HG02588 (cell line): ENCODE results near the gene EFCAB10.
"Not testable (repeated sequence)": the region's sequence is repeated elsewhere in the genome, so short reads cannot be mapped to it uniquely, and the experiment has no call there.

Experiments
- ATAC-seq: cut with Tn5 transposase; IDR thresholded peaks from one replicate; pipeline ENCODE4 v1.9.1; 2021; ENCODE audit warnings: mild to moderate bottlenecking, moderate library complexity; ENCODE audit not compliant: unreplicated experiment

The EFCAB10 gene

DNA sequence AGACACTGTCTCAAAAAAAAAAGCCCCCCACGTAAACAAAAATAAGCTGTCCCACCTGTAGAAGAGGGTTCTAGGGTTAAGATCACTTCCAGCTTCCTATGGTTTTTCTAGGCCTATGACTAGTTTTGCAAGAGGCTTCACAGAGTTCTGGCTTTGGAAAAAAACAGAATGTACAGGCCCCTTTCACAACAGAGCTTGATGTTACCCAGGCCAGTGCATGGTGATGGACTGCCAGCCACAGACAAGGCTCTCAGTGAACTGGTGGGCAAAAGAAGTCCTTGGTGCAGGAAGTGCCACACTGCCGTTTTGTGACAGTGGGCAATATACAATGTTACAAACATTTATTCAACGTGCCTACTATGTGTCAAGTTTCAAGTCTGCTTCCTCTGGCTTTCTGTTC lies 18.3 kb upstream of the EFCAB10 start:
- no peak for ATAC-seq

DNA sequence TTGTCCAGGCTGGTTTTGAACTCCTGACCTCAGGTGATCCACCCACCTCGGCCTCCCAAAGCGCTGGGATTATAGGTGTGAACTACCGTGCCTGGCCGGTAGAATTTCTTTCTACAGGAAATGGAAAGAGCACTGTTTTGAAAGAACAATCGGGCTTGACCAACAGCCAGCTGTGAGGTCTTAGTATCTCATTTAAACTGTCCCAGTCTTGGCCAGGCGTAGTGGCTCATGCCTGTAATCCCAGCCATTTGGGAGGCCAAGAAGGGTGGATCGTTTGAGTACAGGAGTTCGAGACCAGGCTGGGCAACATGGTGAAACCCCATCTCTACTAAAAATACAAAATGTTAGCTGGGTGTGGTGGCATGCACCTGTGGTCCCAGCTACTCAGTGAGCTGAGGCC lies 17.8 kb upstream of the EFCAB10 start:
- ATAC-seq, result not testable (repeated sequence)

DNA sequence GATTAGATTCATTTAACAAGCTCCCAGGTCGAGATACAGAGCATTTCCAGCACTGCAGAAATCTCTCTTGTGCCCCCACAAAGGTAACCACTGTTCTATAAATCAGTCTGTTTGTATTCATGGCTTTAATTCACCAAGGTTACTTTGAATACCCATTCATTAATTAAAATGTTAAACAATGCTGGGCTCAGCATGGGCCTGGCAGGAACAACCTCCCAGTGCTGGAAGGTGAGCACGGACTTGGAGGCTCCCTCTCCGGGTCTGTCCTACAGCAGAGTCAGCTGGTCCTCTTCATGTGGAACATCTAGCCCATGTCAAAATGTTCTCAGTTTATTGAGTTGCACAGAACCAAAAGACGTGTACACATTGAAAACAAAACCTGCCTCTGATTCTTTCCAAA lies 15.6 kb upstream of the EFCAB10 start:
- no peak for ATAC-seq

DNA sequence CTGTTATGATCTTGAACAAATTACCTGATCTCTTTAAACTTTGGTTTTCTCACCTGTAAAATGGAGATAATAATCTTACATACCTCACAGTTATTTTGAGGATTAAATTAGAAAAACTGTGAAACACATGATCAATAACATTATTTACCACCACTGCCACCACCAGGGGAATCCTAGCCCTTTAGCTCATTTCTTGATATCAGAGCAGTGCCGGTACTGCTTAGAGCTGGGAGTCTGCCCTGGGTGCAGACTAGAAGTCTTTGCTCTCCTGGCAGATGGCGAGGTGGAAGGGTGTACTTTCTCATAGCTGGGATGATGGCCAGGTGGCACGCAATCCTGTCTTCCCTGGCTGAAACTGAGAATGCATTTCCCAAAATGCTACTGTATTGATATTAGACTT lies 12.7 kb upstream of the EFCAB10 start:
- no peak for ATAC-seq

DNA sequence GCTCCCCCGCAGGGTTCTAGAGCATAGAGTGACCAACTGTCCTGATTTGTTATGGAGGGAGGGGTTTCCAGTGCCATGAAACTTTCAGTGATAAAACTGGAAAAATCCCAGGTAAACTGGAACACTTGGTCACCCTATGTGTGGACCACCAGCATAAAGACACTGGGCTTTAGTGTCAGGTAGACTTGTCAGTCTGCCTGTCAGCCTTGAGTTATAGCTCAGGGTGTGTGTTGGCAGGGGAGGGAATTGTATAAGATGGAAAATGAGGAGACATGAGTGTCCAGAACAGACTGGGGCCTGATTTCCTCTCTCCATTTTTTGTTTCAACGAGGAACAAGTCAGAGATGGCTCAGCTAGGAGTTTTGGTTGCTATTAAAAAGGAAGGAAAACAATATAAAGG lies 10.2 kb upstream of the EFCAB10 start:
- no peak for ATAC-seq

DNA sequence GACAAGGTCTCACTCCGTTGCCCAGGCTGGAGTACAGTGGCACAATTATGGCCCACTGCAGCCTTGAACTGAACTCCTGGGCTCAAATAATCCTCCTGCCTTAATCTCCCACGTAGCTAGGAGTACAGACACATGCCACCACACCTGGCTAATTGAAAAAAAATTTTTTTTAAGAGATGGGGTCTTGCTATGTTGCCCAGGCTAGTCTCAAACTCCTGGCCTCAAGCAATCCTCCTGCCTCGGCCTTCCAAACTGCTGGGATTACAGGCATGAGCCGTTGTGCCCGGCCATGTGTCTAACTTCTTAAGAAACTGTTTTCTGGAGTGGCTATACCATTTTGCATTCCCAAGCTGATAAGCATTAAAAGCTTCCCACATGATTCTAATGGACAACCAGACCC lies 9.5 kb upstream of the EFCAB10 start:
- no peak for ATAC-seq

DNA sequence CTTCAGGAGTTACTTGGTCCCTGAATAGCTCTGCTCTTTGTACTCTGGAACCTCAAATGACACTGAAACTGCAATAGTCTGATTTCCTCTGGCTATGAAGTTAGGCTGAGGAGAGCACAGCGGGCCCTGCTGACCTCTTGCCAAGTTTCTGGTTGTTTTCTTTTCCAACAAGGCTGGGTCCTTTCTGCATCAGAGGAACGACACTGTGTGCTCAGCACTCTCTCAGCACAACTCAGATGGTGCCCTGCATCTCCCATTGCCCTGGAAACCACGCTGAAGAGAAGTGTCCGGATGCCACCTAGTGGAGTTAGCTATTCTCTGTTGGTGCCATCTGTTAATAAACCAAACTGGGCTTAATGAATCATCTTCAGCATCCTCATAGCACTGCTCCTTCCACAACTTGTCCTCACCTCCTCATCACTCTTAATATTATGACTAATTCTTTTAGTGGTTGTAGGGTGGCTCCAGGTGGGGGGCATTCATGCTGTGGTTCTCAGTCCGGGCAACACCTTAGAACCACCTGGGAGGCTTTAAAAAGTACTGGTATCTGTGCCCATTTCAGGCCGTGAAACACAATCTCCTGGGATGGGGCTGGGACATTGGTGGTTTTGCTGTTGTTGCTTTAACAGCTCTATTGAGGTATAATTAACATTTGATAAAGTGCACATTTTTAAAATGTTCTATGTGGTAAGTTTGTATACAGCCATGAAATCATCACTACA lies 8.2 kb upstream of the EFCAB10 start:
- peak; percentile 81 for ATAC-seq

DNA sequence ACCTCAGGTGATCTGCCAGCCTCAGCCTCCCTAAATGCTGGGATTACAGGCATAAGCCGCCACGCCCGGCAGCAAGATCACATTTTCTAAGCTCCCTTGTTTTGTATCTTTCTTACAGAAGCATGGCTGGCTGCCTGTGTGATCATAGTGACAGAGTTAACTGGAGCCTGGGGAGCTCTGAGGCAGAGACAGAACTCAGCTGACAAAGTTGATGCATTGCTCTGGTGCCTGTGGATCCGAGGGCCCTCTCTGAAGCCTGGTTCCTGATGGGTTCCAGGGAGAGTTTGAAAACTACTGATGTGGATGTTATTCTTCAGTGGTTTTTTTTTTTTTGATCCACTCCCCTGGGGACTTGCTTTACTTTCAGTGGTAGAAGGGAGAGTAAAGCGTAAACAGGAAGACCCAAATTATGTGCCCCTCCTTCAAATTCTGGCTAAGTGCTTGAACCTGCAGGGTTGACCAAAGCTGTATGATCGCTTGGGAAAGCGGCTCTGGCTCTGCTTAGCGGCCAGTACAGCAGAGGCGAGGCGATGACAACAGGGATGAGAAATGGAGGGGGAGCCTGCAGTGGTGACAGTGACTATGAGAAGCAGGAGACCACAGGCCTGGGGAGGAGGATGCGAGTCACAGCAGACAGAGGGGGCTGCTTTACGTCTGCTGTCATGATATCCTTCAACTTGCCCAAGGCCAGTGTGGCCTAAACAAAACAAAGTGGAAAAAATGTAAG lies 6.8 kb upstream of the EFCAB10 start:
- ATAC-seq, result no peak

DNA sequence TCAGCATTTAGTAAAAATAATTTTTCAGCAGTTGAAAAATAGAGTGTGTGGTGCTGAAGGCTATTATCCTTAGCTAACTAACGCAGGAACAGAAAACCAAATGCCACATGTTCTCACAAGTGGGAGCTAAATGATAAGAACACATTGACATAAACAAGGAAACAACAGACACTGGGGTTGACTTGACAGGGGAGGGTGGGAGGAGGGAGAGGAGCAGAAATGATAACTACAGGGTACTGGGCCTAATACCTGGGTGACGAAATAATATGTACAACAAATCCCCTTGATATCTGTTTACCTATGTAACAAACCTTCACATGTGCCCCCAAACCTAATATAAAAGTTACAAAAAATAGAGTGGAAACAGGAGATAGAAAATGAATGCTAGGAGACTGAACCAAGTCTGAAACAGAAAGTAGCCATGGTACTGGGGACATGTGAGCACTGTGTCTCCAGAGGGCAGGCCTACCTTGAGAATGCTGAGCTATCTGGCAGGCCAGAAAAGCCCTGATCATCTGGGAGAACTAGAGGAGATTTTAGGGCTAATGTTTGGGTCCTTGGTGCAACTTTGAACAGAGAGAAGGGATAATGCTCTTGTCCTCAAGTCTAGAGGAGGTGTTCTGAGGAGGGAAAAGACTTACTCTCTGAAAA lies 4.7 kb upstream of the EFCAB10 start:
- no peak for ATAC-seq

DNA sequence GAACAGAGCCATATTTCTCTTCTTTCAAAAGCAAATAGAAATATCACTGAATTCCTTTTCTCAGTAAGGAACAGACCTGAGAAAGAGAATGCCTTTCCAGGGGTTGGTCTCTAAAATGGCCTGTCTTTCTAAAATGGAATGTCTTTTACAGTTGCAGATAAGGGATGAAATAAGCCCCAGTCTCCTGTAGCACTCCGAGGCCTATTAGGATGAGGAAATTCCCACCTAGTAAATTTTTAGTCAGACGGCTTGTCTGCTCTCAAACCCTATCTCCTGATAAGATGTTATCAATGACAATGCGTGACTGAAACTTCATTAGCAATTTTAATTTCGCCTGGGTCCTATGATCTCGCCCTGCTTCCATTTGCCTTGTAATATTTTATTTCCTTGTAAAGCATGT lies 2.9 kb upstream of the EFCAB10 start:
- ATAC-seq, result no peak

DNA sequence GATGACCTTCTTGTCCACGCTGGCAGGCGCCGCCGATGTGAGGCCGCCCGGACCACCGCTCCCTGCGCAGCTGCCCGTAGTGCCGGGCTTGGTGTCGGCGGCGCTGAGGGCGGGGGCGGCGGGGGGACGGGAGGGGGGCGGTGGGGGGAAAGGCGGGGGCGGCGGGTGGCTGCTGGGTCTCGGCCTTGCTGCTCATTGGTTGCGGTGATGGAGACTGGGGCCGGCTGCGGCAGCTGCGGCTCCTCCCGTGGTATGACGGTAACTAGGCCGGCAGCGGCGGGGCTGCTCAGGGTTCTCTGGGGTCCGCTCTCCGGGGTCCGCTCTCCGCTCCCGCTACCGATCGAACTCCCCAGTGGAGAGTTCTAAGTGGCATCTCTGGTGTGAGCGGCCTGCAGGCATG lies 1.8 kb upstream of the EFCAB10 start:
- ATAC-seq, result no peak

DNA sequence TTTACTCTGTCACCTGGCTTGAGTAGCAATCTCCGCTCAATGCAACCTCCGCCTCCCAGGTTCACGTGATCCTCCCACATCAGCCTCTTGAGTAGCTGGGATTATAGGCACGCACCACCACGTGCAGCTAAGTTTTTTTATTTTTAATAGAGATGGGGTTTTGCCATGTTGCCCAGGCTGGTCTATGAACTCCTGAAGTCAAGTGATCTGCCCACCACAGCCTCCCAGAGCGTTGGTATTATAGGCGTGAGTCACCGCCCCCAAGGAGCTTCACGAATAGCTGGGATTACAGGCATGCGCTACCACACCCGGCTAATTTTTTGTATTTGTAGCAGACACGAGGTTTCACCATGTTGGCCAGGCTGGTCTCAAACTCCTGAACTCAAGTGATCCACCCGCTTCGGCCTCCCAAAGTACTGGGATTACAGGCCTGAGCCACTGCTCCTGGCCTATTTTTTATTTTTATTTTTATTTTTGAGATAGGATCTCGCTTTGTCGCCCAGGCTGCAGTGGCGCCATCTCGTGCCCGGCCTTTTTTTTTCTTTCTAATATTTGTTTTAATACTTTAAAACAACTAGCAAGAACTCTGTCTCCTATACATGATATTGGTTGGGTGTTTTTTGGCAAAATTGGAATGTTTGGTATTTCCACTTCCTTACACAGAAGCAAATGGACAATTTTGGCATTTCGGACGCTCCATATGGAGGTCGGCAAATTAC lies 1.1 kb downstream of the EFCAB10 start:
- ATAC-seq, result no peak

DNA sequence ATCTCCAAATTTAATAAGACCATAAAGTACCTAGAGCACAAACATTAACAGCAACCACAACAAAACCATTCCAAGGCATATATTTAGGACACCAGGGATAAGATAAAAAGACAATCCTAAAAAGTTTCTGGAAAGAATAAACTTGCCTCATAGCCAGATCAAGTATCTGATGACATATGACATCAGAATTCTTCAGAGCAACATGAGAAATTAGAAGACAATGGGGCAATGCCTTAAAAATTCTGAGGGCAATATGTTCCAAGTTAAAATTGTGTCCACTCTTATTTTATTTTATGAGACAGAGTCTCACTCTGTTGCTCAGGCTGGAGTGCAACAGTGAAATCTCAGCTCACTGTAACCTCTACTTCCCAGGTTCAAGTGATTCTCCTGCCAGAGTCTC lies 2.8 kb downstream of the EFCAB10 start:
- ATAC-seq, result no peak

DNA sequence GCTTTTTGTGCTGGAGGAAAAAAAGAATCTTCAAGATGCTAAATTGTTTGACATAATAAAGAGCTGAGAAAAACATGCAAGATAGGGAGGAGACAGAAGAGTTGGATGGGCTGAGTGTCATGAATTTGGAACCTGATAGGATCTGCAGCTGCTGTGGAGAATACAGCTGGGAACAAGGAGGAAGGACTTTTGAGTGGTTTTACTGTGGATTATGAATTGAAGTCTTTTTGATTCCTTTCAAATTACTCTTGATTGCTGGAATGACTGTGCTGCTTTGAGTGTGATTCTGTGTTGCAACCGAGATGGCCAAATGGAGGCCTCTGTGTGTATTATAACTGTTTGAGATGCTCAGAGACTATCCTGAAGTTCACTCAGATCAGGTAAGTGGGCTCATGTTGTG lies 4.0 kb downstream of the EFCAB10 start:
- ATAC-seq, result no peak

DNA sequence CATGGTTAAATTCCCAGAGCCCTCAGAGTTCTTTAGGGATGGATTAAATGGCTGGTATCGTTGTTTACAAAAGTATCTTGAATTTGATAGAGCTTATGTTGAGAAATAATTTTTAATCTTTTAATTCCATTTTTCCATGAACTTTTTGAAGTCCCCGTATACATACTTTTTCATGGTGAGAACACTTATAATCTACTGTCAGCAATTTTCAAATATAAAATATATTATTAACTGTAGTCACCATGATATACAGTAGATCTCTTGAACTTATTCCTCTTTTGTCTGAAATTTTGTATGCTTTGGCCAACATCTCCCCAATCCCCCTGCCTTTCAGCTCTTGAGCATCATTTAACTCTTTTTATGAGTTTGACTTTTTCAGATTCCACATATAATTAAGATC lies 9.4 kb downstream of the EFCAB10 start:
- ATAC-seq, result no peak

DNA sequence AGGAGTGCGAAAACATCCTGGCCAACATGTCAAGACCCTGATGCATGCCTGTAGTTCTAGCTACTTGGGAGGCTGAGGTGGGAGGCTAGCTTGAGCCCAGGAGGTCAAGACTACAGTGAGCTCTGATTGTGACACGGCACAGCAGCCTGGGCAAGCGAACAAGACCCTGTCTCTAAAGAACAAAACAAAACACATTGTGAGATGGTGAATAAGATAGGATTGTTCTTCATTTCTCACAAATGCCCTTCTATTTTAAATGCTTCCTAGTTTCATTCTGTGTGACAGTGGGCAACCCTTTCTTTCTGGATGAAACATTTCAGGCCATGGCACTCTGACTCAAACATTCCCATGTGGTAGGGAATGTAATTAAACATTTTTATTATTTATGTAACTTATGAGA lies 13.5 kb downstream of the EFCAB10 start:
- ATAC-seq, result no peak

DNA sequence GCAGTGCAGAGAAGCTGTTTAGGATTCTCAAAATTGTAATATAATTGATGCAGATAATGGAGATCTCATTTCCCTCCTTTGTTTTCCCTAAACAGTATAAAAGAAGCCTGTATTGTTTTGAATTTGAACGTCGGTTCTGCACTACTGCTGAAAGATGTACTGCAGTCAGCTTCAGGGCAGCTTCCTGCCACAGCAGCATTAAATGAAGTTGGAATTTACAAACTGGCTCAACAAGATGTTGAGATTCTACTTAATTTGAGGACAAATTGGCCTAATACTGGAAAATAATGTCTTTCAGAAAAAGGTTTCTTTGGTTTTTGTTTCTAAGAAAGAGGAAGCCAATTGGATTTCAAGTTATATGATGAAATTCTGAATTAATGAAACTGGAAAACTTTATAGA lies 14.3 kb downstream of the EFCAB10 start:
- no peak for ATAC-seq

DNA sequence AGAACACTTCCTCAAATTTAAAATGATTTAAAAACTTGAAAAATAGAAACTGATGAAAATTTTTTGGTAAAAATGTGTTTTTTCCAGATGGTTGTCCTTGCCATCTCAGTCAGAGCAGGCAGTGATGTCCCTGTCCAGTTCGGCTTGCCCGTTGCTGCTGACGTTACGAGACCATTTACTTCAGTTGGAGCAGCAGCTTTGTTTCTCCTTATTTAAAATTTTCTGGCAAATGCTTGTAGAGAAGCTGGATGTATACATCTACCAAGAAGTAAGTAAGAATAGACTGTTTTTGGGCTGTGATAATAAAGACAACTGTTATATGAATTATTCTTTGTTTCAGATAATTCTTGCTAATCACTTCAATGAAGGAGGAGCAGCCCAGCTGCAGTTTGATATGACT lies 16.1 kb downstream of the EFCAB10 start:
- no peak for ATAC-seq

DNA sequence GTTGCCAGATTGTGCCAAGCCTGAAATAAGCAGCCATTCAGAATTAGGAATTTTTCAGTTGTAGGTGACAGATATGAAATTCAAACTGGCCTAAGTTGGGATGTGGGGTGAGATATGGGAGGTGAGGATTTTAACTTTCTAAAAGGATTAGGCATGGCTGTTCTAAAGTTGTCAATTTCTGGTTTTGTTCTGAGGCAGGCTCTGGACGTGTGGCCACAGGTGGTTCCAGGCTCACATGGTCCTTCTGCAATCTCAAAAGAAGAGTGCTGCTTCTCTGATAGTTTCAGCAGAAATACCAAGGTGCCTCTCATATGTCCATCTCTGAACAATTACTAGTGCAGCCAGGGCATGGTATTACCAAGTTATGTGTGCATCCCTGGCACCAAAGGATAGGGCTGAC lies 21.4 kb downstream of the EFCAB10 start:
- ATAC-seq, result no peak

DNA sequence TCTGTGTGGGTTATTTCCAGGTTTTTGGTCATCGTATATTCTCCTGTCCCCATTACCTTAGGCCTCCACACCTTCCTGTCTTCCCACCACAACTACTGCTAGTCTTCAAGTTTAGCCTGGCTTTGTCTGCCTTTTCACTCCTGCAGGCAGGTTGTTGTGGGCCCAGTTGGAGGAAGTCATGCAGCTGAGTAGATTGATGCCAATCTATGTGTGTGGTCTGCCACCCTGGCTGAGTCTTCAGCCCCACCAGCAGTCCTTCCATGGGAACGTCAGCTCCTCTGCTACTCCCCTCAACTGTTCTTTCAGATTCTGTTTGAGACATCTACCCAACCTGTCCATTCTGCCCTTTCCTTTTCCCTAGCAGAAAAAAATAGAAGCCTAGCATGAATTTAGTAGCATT lies 43.0 kb downstream of the EFCAB10 start:
- ATAC-seq, result no peak

DNA sequence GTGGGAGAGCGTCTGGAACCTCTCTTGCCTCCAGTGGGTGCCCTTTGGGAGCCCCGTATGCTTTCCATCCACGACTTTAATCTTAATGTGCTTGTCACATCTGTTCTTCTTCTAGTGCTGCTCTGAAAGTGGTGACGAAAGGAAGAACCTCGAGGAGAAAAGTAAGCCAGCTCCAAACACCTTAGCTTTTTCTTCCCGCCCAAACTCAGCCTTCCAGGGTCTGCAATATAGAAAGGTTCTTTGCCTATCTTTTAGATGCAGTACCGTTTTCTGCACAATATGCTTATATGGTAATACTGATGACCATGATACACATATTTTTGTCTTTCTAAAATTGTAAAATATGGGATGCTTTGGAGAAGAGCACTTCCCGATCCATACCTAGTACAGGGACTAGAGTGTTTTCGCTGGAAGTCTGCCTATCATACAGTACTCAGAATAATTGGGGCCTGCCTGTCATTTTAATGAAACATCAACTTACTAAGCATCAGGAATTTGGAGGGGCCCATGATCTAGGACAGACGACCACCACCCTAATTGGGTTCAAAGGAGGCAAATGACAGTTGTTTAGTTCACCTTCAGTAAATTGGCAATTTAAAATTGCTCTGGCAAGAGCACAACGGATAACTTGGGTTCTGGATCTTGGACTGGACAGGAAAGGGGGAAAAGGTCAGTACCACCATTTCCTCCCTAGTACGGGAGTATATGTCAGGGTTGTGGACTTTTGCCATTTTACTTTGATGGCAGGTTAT lies 48.4 kb downstream of the EFCAB10 start:
- ATAC-seq, result no peak
